ENCODE results near the gene IL33. TPM values are rescaled to one million over a fixed set of nuclear protein-coding genes. Genes with fewer than 3 reads are reported as not detected.

The IL33 gene
- total RNA-seq, 4 donors from 2014 or later = 6.9 to 152 (median 60.0) TPM

DNA sequence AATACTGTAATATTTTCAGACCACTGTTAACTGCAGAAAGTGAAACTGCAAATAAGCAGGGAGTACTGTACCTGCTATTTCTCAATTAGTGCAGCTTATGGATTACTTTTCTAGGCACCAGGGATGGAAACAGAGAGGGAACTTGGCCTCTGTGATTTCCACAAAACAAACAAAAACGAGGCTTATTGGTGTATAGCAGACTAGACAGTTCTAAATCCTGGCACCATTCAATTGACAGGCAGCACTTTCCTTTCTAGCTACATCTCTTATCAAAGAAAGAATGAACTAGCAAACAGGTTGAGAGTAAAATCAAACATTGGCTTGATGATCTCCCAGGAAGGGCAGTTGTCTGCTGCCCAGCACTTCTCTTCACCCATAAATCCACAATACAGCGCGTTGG, 16.0 kb upstream of the IL33 start:
- TF ChIP-seq POLR2A (IDR thresholded peaks at IDR 0.05) = no peak
- TF ChIP-seq, protein P1, sequence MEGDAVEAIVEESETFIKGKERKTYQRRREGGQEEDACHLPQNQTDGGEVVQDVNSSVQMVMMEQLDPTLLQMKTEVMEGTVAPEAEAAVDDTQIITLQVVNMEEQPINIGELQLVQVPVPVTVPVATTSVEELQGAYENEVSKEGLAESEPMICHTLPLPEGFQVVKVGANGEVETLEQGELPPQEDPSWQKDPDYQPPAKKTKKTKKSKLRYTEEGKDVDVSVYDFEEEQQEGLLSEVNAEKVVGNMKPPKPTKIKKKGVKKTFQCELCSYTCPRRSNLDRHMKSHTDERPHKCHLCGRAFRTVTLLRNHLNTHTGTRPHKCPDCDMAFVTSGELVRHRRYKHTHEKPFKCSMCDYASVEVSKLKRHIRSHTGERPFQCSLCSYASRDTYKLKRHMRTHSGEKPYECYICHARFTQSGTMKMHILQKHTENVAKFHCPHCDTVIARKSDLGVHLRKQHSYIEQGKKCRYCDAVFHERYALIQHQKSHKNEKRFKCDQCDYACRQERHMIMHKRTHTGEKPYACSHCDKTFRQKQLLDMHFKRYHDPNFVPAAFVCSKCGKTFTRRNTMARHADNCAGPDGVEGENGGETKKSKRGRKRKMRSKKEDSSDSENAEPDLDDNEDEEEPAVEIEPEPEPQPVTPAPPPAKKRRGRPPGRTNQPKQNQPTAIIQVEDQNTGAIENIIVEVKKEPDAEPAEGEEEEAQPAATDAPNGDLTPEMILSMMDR (IDR thresholded peaks at IDR 0.05) = no peak
- Histone ChIP-seq H3K27me3 (no peaks in the 10 kb centered on the region), H3K27ac (peak overlapping the region in 1 of 2 donors; percentile 7), H3K36me3 (no peaks in the 10 kb centered on the region), H3K4me3 (no peak overlapping the region), H3K9me3 (no peaks in the 10 kb centered on the region), H3K4me1 (no peaks in the 10 kb centered on the region)
- intact Hi-C loops (cut with DNase I; ENCODE audit: low total_unique reads) = no loop called here
- DNase-seq = no peak

DNA sequence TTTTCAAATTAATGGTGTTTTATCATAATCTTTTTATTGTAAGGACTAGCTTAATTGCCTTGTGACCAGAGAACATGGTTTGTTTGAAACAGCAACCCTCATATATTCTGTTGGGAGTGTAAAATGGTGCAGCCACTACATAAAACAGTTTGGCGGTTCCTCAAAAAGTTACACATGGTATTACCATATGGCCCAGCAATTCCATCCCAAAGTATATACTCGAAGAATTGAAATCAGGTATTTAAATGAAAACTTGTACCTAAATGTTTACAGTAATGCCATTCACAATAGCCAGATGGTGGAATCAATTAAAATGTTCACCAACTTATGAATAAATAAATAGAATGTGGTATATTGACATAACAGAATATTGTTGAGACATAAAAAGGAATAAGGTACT, 14.8 kb upstream of the IL33 start:
- Histone ChIP-seq H3K27me3 (no peaks in the 10 kb centered on the region), H3K36me3 (no peaks in the 10 kb centered on the region), H3K9me3 (no peaks in the 10 kb centered on the region), H3K4me1 (no peaks in the 10 kb centered on the region), H3K27ac (no peak overlapping the region), H3K4me3 (no peak overlapping the region)
- intact Hi-C loops (cut with DNase I; ENCODE audit: low total_unique reads) = no loop called here
- DNase-seq = no peak
- TF ChIP-seq, protein P1 (IDR thresholded peaks at IDR 0.05) = no peak
- TF ChIP-seq POLR2A (IDR thresholded peaks at IDR 0.05) = no peak

DNA sequence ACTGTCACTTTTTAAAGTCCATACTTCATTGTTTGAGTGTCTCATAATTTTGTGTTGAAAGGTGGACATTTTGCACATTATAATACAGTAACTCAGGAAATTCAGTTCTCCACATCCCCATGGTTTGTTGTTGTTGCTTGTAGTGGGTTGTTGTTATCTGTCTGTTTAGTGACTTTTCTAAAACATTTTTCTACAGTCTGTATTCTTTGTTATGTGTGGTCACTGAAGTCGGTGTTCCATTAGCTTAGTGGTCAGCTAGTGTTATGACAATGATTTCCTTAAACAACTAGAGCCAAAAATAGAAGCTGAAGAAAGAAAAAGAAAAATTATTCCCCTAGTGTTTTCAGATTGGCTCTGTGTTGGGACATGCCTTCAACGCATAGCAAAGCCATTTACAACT, 5.6 kb upstream of the IL33 start:
- intact Hi-C loops (cut with DNase I; ENCODE audit: low total_unique reads) = no loop called here
- TF ChIP-seq, protein P1 (IDR thresholded peaks at IDR 0.05) = no peak
- TF ChIP-seq POLR2A (IDR thresholded peaks at IDR 0.05) = no peak
- Histone ChIP-seq H3K36me3 (no peaks in the 10 kb centered on the region), H3K27ac (no peak overlapping the region), H3K9me3 (peaks cover 0 to 8% of the 10 kb centered on the region in 2 donors), H3K4me1 (no peaks in the 10 kb centered on the region), H3K4me3 (no peak overlapping the region), H3K27me3 (no peaks in the 10 kb centered on the region)
- no peak for DNase-seq

DNA sequence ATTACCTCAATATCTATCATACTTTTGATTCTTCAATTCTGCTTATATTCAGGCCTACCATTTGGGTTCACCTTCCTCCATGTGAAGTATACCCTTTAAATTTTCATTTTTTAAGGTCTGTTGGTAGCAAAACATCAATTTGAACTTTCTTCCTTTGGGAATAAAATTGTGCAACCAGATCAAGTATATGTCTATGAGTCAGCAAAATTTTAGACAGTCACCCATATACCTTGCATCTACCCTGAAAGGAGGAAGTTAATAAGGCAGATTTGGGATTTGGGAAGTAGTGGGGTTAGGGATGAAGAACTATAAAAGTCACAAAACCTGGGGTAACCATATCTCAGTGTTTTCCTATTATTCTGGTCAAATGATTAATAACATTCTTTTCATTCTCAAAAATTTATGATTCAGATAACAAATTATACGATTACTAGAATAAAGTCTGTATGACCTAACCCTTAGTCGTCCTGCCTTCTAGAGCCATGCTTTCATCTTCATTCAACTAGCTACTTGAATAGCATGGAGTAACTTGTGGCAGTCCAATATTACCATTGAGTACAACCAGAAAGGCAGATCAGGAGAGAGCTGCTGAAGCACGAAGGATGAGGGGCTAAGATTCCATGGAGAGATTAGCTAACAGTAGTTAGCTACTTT, 2.8 kb upstream of the IL33 start:
- H3K4me1 ChIP-seq = peaks cover 0 to 4% of the 10 kb centered on the region in 2 donors
- peaks cover 0 to 8% of the 10 kb centered on the region in 2 donors for H3K9me3 ChIP-seq
- DNase-seq = no peak
- intact Hi-C loops (cut with DNase I; ENCODE audit: low total_unique reads) = no loop called here
- H3K4me3 ChIP-seq = no peak overlapping the region
- no peaks in the 10 kb centered on the region for H3K36me3 ChIP-seq
- no peaks in the 10 kb centered on the region for H3K27me3 ChIP-seq
- no peak for TF ChIP-seq POLR2A (IDR thresholded peaks at IDR 0.05)
- TF ChIP-seq, protein P1 (IDR thresholded peaks at IDR 0.05) = no peak
- no peak overlapping the region for H3K27ac ChIP-seq

DNA sequence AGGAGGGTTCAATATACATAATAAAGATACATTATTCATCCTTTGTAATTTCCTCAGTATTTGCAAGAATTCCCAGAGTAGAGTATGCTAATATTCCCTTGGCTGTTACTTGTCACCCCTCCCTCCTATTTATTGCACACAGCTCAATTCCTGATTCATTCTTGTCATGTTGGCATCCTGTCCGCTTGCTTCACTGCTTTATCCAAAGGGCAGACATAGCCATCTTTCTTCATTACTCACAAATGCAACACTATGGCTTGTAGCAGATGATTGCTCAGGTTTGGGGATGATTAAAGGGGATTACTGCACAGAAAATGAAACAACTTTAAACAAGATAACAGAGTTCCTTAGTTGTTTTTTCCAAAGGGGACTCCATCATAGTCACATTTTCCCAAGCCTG, 1.2 kb upstream of the IL33 start:
- no peak overlapping the region for H3K4me3 ChIP-seq
- H3K4me1 ChIP-seq = peaks cover 0 to 4% of the 10 kb centered on the region in 2 donors
- no peaks in the 10 kb centered on the region for H3K27me3 ChIP-seq
- DNase-seq = no peak
- H3K27ac ChIP-seq = peak overlapping the region; percentile 70 to 79
- intact Hi-C loops (cut with DNase I; ENCODE audit: low total_unique reads) = no loop called here
- H3K36me3 ChIP-seq = no peaks in the 10 kb centered on the region
- TF ChIP-seq, protein P1 (IDR thresholded peaks at IDR 0.05) = no peak
- no peak for TF ChIP-seq POLR2A (IDR thresholded peaks at IDR 0.05)
- peaks cover 0 to 8% of the 10 kb centered on the region in 2 donors for H3K9me3 ChIP-seq

All from uterus (tissue), 4 donors.